ENCODE data around the gene CAP2. TPM values are rescaled to one million over a fixed set of nuclear protein-coding genes. Genes with fewer than 3 reads are reported as not detected.
A peak's percentile ranks its signal among the peaks of the same experiment; 100 is the strongest.

The CAP2 gene
- total RNA-seq, 2 donors from 2014 or later = not detected

DNA sequence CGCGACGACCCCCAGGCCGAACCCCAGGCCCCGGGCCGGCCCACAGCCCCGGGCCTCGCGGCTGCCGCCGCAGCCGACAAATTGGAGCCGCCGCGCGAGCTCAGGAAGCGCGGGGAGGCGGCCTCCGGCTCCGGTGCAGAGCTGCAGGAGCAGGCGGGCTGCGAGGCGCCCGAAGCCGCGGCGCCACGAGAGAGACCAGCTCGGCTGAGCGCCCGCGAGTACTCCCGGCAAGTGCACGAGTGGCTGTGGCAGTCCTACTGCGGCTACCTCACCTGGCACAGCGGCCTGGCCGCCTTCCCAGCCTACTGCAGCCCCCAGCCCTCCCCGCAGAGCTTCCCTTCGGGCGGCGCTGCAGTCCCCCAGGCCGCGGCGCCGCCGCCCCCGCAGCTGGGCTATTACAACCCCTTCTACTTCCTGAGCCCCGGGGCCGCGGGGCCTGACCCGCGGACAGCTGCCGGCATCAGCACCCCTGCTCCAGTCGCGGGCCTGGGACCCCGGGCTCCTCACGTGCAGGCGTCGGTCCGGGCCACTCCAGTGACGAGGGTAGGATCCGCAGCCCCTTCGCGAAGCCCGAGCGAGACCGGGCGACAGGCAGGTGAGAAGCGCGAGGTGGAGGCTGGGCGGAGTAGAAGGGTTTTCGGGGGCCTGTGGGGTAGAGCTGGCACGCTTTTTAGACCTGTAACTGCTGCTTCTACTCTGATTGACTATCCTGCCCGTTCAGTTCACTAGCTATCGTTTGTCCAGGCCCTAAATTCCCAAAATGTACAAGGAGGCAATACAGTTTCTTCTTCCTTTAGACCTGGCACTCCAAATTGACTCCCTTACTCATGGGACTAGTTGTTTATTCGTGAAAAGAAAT, 207.4 kb downstream of the CAP2 start:
- ATAC-seq (peak; percentile 63), DNase-seq (peak; percentile 18 to 41 (median 36))
- H3K27ac Mint-ChIP-seq = peak overlapping the region; percentile 94
- H3K9me3 ChIP-seq (ENCODE audit: control insufficient read depth, low read length, poor library complexity, severe bottlenecking) = no peaks in the 10 kb centered on the region
- H3K4me1 Mint-ChIP-seq = peaks cover 30% of the 10 kb centered on the region
- peak overlapping the region; percentile 95 for H3K4me3 Mint-ChIP-seq
- peaks cover 7% of the 10 kb centered on the region for H3K36me3 Mint-ChIP-seq (ENCODE audit: low read depth)
- H3K27me3 Mint-ChIP-seq = no peaks in the 10 kb centered on the region

DNA sequence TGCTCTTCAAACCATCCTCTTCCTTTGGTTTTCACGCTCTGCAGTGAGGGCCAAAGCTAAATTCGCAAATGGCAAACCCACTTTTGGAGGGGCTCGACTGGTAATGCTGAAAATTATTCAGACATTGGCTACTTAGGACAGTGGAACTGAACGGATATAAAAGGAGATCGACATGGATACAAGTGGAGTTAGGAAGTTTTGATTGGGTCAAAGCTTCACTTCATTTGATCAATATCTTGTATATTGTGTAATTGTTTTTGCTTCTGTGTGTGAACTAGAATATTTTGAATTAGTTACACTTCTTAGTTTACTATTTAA, 207.9 kb downstream of the CAP2 start:
- ATAC-seq (no peak), DNase-seq (no peak)
- Mint-ChIP-seq H3K4me1 (peaks cover 30% of the 10 kb centered on the region), H3K27ac (peak overlapping the region; percentile 94), H3K36me3 (ENCODE audit: low read depth) (peaks cover 7% of the 10 kb centered on the region), H3K27me3 (no peaks in the 10 kb centered on the region), H3K4me3 (peak overlapping the region; percentile 95)
- H3K9me3 ChIP-seq (ENCODE audit: control insufficient read depth, low read length, poor library complexity, severe bottlenecking) = no peaks in the 10 kb centered on the region

DNA sequence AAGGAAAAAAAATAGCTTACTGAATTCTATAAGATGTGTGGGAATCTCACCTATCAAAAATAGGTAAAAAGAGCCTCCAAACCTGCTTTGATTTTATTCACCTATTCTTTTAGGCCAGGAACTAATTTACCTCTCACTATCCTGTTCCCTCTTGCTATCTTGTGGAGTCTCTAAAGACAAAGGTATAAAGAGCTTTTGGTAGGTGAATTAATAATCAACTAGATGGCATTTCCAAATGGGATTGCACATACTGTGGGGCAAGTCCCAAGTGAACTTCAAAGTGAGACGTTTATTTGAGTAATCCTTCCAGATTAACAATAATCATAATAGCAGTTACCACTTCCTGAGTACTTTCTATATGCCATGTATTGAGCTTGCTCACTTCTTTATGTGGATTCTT, 209.5 kb downstream of the CAP2 start:
- no peaks in the 10 kb centered on the region for H3K9me3 ChIP-seq (ENCODE audit: control insufficient read depth, low read length, poor library complexity, severe bottlenecking)
- Mint-ChIP-seq H3K4me3 (peak overlapping the region; percentile 64), H3K27me3 (no peaks in the 10 kb centered on the region), H3K27ac (peak overlapping the region; percentile 94), H3K4me1 (peaks cover 30% of the 10 kb centered on the region), H3K36me3 (ENCODE audit: low read depth) (peaks cover 7% of the 10 kb centered on the region)
- no peak for DNase-seq
- no peak for ATAC-seq

DNA sequence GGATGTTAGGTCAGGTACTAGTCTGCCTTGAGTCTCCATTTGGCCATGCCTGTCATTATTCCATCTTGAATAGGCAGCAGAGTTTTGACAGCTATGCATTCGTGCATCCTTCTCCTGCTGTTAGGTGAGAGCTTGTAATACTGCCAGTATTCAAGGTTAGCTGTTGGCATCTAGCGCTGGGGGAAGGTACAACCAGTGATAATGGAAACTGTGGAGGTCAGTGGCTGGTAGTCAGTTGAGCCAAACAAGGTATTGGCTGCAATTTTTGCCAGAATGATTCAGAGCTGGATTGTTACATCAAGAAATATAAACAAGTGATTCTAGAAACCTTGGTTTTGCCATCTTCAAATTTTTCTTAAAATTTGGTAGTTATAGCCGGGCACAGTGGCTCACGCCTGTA, 213.2 kb downstream of the CAP2 start:
- ATAC-seq = no peak
- H3K4me3 Mint-ChIP-seq = no peak overlapping the region
- no peak for DNase-seq
- H3K27ac Mint-ChIP-seq = no peak overlapping the region
- H3K4me1 Mint-ChIP-seq = peaks cover 27% of the 10 kb centered on the region
- no peaks in the 10 kb centered on the region for H3K9me3 ChIP-seq (ENCODE audit: control insufficient read depth, low read length, poor library complexity, severe bottlenecking)
- H3K36me3 Mint-ChIP-seq (ENCODE audit: low read depth) = peaks cover 7% of the 10 kb centered on the region
- no peaks in the 10 kb centered on the region for H3K27me3 Mint-ChIP-seq

Other genes with a start within 250 kb of the CAP2 start
- gene RBM24, start 112.2 kb upstream of the CAP2 start, total RNA-seq = under 1 TPM; 0.15 to 0.86 TPM
- 10 to 100 TPM; 13.0 to 15.8 TPM for gene FAM8A1, start 206.7 kb downstream of the CAP2 start, total RNA-seq

Measured in T-helper 17 cell (primary cell).